ENCODE measurements around the gene SIX2. TPM values are rescaled to one million over a fixed set of nuclear protein-coding genes. Genes with fewer than 3 reads are reported as not detected.

The SIX2 gene
- total RNA-seq, 1 experiment from 2014 or later, result 1.9 TPM

DNA sequence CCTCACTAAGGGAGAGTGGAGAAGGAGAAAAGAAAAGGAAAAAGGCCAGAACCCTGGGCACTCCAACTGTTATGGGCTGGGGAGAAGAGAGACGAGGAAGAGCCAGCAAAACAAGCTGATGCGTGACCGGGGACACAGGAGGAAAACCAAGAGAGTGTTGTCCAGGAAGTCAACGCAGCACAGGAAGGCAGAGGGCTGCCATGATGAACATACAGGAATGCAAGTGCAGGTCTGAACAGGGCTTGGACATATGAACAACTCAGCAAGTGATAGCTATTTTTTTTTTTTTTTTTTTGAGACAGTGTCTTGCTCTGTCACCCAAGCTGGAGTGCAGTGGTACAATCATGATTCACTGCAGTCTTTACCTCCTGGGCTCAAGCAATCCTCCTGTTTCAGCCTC, 39.3 kb downstream of the SIX2 start:
- Histone ChIP-seq H3K36me3 (ENCODE audit: control insufficient read depth, insufficient read depth, low read length) (no peaks in the 10 kb centered on the region), H3K4me1 (no peaks in the 10 kb centered on the region), H3K9me3 (no peaks in the 10 kb centered on the region), H3K4me3 (ENCODE audit: low read depth, low read length) (no peak overlapping the region), H3K27me3 (replicated peaks; ENCODE audit: control insufficient read depth, insufficient read depth, low read length) (no peaks in the 10 kb centered on the region; the same call in 1 of the 2 replicates)
- ChIA-PET POLR2A (no interaction called here), CTCF (interaction anchor here (0.7 to 2.2 kb wide), 3 partner anchors 12 to 169 kb away, joined by 4 to 9 read pairs (median 6); no protein-coding TSS in a partner anchor)
- Mint-ChIP-seq H3K27me3 (ENCODE audit: insufficient read depth, unreplicated experiment) (peaks cover 6% of the 10 kb centered on the region), H3K9me3 (ENCODE audit: unreplicated experiment) (no peaks in the 10 kb centered on the region), H3K4me1 (ENCODE audit: low read depth, unreplicated experiment) (no peaks in the 10 kb centered on the region), H3K27ac (ENCODE audit: unreplicated experiment) (no peak overlapping the region), H3K4me3 (ENCODE audit: unreplicated experiment) (no peak overlapping the region), H3K36me3 (ENCODE audit: insufficient read depth, unreplicated experiment) (no peaks in the 10 kb centered on the region)
- TF ChIP-seq, protein P1, sequence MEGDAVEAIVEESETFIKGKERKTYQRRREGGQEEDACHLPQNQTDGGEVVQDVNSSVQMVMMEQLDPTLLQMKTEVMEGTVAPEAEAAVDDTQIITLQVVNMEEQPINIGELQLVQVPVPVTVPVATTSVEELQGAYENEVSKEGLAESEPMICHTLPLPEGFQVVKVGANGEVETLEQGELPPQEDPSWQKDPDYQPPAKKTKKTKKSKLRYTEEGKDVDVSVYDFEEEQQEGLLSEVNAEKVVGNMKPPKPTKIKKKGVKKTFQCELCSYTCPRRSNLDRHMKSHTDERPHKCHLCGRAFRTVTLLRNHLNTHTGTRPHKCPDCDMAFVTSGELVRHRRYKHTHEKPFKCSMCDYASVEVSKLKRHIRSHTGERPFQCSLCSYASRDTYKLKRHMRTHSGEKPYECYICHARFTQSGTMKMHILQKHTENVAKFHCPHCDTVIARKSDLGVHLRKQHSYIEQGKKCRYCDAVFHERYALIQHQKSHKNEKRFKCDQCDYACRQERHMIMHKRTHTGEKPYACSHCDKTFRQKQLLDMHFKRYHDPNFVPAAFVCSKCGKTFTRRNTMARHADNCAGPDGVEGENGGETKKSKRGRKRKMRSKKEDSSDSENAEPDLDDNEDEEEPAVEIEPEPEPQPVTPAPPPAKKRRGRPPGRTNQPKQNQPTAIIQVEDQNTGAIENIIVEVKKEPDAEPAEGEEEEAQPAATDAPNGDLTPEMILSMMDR (IDR thresholded peaks at IDR 0.05; ENCODE audit: insufficient read depth in 1 of 2, low read depth in 1 of 2, low read length in 1 of 2, severe bottlenecking in 1 of 2, unreplicated experiment in 1 of 2), result no peak
- intact Hi-C loops (cut with micrococcal nuclease; ENCODE audit: unreplicated experiment), result no loop called here
- DNase-seq, result no peak
- no TSS peak for BruUV-seq (replicated peaks)

DNA sequence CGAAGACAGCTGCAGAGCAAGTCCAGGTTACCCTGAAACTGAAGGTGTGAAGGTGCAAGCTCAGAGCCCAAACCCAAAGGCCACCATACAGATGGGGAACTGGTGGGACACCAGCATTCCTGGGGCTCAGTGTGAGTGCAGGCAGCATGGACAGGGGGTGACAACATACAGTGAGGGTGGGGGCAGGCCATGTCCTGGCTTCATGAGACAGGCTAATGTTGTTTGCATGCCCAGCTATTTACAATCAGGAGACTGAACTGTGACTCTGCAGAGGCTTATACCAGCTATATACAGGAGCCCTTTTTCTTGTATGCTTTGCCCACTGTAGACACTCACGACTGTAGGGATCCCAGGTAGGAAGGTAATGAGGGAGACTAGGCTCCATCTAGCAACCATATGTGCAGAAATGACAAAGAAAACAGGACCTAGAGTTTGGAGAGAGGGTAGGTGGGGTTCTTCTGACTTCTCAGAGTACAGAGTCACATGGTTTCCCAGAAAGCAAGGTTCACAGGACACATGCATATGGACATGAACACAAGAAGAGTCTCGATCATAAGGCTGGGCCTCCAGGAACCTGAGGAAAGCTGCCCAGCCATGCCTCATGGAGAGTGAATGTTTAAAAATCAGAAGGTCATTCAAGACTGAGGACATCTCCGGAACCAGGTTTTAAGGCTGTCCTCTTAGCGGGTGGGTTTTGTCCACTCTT, 41.4 kb downstream of the SIX2 start:
- Mint-ChIP-seq H3K36me3 (ENCODE audit: insufficient read depth, unreplicated experiment) (no peaks in the 10 kb centered on the region), H3K4me1 (ENCODE audit: low read depth, unreplicated experiment) (no peaks in the 10 kb centered on the region), H3K27ac (ENCODE audit: unreplicated experiment) (no peak overlapping the region), H3K9me3 (ENCODE audit: unreplicated experiment) (no peaks in the 10 kb centered on the region), H3K27me3 (ENCODE audit: insufficient read depth, unreplicated experiment) (peaks cover 17% of the 10 kb centered on the region), H3K4me3 (ENCODE audit: unreplicated experiment) (no peak overlapping the region)
- TF ChIP-seq, protein P1 (IDR thresholded peaks at IDR 0.05; ENCODE audit: insufficient read depth in 1 of 2, low read depth in 1 of 2, low read length in 1 of 2, severe bottlenecking in 1 of 2, unreplicated experiment in 1 of 2), result no peak
- Histone ChIP-seq H3K36me3 (ENCODE audit: control insufficient read depth, insufficient read depth, low read length) (no peaks in the 10 kb centered on the region), H3K9me3 (no peaks in the 10 kb centered on the region), H3K4me1 (no peaks in the 10 kb centered on the region), H3K4me3 (ENCODE audit: low read depth, low read length) (no peak overlapping the region), H3K27me3 (replicated peaks; ENCODE audit: control insufficient read depth, insufficient read depth, low read length) (no peaks in the 10 kb centered on the region; the same call in 1 of the 2 replicates)
- intact Hi-C loops (cut with micrococcal nuclease; ENCODE audit: unreplicated experiment), result no loop called here
- CTCF ChIA-PET, result no interaction called here
- POLR2A ChIA-PET, result no interaction called here
- DNase-seq, result no peak
- BruUV-seq (replicated peaks), result no TSS peak

DNA sequence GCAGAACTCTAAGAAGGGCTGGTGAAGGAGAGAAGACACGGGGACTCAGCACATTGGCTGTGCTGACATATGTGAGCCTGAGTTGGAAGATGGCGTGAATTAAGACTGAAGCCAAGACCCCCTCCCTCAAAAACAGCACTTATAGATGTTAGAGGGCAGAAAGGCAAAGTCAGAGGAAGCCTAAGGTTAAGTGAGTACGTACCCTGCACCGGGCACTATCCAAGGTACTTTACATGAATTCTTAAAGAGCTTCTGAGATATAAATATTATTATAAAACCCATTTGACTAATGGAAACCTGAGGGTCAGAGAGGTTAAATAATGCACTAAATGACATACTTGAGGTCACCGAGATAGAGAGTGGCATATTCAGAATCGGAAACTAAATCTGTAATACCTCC, 42.2 kb downstream of the SIX2 start:
- H3K4me3 ChIP-seq (ENCODE audit: low read depth, low read length), result no peak overlapping the region
- no peaks in the 10 kb centered on the region; the same call in 1 of the 2 replicates for H3K27me3 ChIP-seq (replicated peaks; ENCODE audit: control insufficient read depth, insufficient read depth, low read length)
- no peaks in the 10 kb centered on the region for H3K9me3 ChIP-seq
- Mint-ChIP-seq H3K27ac (ENCODE audit: unreplicated experiment) (no peak overlapping the region), H3K27me3 (ENCODE audit: insufficient read depth, unreplicated experiment) (peaks cover 18% of the 10 kb centered on the region), H3K4me3 (ENCODE audit: unreplicated experiment) (no peak overlapping the region), H3K4me1 (ENCODE audit: low read depth, unreplicated experiment) (no peaks in the 10 kb centered on the region), H3K36me3 (ENCODE audit: insufficient read depth, unreplicated experiment) (no peaks in the 10 kb centered on the region), H3K9me3 (ENCODE audit: unreplicated experiment) (no peaks in the 10 kb centered on the region)
- CTCF ChIA-PET, result no interaction called here
- no peaks in the 10 kb centered on the region for H3K36me3 ChIP-seq (ENCODE audit: control insufficient read depth, insufficient read depth, low read length)
- no peaks in the 10 kb centered on the region for H3K4me1 ChIP-seq
- TF ChIP-seq, protein P1 (IDR thresholded peaks at IDR 0.05; ENCODE audit: insufficient read depth in 1 of 2, low read depth in 1 of 2, low read length in 1 of 2, severe bottlenecking in 1 of 2, unreplicated experiment in 1 of 2), result no peak
- intact Hi-C loops (cut with micrococcal nuclease; ENCODE audit: unreplicated experiment), result no loop called here
- BruUV-seq (replicated peaks), result no TSS peak
- POLR2A ChIA-PET, result no interaction called here
- DNase-seq, result no peak

Data from Caco-2 (cell line).